Breast epithelium (tissue), 4 donors: ENCODE data around the gene GBP1. TPM values are rescaled to one million over a fixed set of nuclear protein-coding genes. Genes with fewer than 3 reads are reported as not detected.
"Not testable (repeated sequence)": the region's sequence is repeated elsewhere in the genome, so short reads cannot be mapped to it uniquely, and the experiment has no call there.

Source experiments
- DNase-seq, 2 donors: peaks; one replicate each; pipeline ENCODE4 v3.0.0-alpha.2; 2019; ENCODE audit warnings: low spot score in 2 of 2
- H3K27ac ChIP-seq, 2 donors: fragments of 200-600 bp; sonication (generic) in 1 of 2; one replicate each; pipeline ENCODE4 v1.5.1; 2016 to 2019; ENCODE audit warnings: mild to moderate bottlenecking in 1 of 2
- H3K27me3 ChIP-seq, 2 donors: fragments of 200-600 bp; sonication (generic) in 1 of 2; one replicate each; pipeline versions ENCODE4 v1.5.1 to v1.6.0; 2017 to 2019; ENCODE audit warnings: control low read depth in 1 of 2, mild to moderate bottlenecking in 1 of 2
- H3K36me3 ChIP-seq: fragments of 200-600 bp; one replicate; pipeline ENCODE4 v1.5.1; 2019
- H3K4me1 ChIP-seq, 2 donors: fragments of 200-600 bp; sonication (generic); one replicate each; pipeline ENCODE4 v1.5.1; 2016 to 2019; ENCODE audit warnings: control low read depth in 1 of 2
- H3K4me3 ChIP-seq, 3 donors: fragments of 200-600 bp; sonication (generic); 1 replicate in 2 of 3; 2 replicates in 1 of 3; pipeline ENCODE4 v1.5.1; 2016 to 2019; ENCODE audit warnings: mild to moderate bottlenecking in 3 of 3, moderate library complexity in 2 of 3
- H3K9me3 ChIP-seq, 2 donors: fragments of 200-600 bp; sonication (generic) in 1 of 2; one replicate each; pipeline ENCODE4 v1.5.1; 2016 to 2019; ENCODE audit warnings: control low read depth in 1 of 2
- CTCF ChIP-seq, 3 donors: fragments of 450-650 bp; IDR thresholded peaks; one replicate each; pipeline ENCODE4 v1.5.1; 2016 to 2017; ENCODE audit warnings: antibody characterized with exemption in 3 of 3, mild to moderate bottlenecking in 3 of 3, moderate library complexity in 3 of 3
- POLR2A ChIP-seq: fragments of 450-650 bp; IDR thresholded peaks from one replicate; pipeline ENCODE4 v1.6.1; 2016; ENCODE audit warnings: antibody characterized with exemption, mild to moderate bottlenecking, moderate library complexity
- POLR2AphosphoS5 ChIP-seq, 3 donors: sonication (generic); formaldehyde crosslinking; IDR thresholded peaks; one replicate each; pipeline ENCODE4 v1.6.1; 2017; ENCODE audit warnings: antibody characterized with exemption in 3 of 3
- intact Hi-C: fragments of 100-400 bp; cut with DNase I; formaldehyde crosslinking; loops from one replicate; pipeline ENCODE4 v1.15.1; 2023; ENCODE audit warnings: low total_unique reads
- total RNA-seq, 3 donors: library from RNA; depleted of rRNA; stranded (reverse); fragments of >200 nt; gene quantifications; one replicate each; pipeline ENCODE4 v1.1.0, GENCODE V29; 2016

GBP1 gene
- total RNA-seq, 3 donors from 2014 or later, result 8.0 to 58.0 (median 29.5) TPM

GRCh38 chr1:89060091-89060490 is 4.9 kb downstream of the GBP1 start:
- Histone ChIP-seq H3K9me3 (no peaks in the 10 kb centered on the region), H3K4me1 (no peaks in the 10 kb centered on the region), H3K27me3 (no peaks in the 10 kb centered on the region), H3K4me3 (no peak overlapping the region), H3K27ac (no peak overlapping the region), H3K36me3 (no peaks in the 10 kb centered on the region)
- intact Hi-C loops, result no loop called here
- no peak for DNase-seq
- TF ChIP-seq POLR2A, result no peak

GRCh38 chr1:89051955-89052312 is 13.1 kb downstream of the GBP1 start:
- Histone ChIP-seq H3K4me3 (no peak overlapping the region), H3K27ac (no peak overlapping the region), H3K36me3 (no peaks in the 10 kb centered on the region), H3K4me1 (no peaks in the 10 kb centered on the region), H3K27me3 (no peaks in the 10 kb centered on the region), H3K9me3 (no peaks in the 10 kb centered on the region)
- no peak for TF ChIP-seq POLR2A
- TF ChIP-seq POLR2AphosphoS5 (IDR thresholded peaks at IDR 0.05), result no peak
- TF ChIP-seq CTCF (IDR thresholded peaks at IDR 0.05), result no peak
- intact Hi-C loops, result no loop called here
- no peak for DNase-seq

- H3K36me3 ChIP-seq, result no peaks in the 10 kb centered on the region
- H3K27me3 ChIP-seq, result no peaks in the 10 kb centered on the region
- TF ChIP-seq CTCF (IDR thresholded peaks at IDR 0.05) (no peak), POLR2AphosphoS5 (IDR thresholded peaks at IDR 0.05) (no peak), POLR2A (no peak)
- H3K4me1 ChIP-seq, result no peaks in the 10 kb centered on the region
- no peak for DNase-seq
- no peak overlapping the region for H3K27ac ChIP-seq
- H3K9me3 ChIP-seq, result no peaks in the 10 kb centered on the region
- intact Hi-C loops, result no loop called here
- no peak overlapping the region for H3K4me3 ChIP-seq
Measured at GRCh38 chr1:89051300-89051954, 13.6 kb downstream of the GBP1 start.

GRCh38 chr1:89050649-89051033 is 14.4 kb downstream of the GBP1 start:
- DNase-seq, result no peak
- no peak overlapping the region for H3K27ac ChIP-seq
- no peak overlapping the region for H3K4me3 ChIP-seq
- H3K27me3 ChIP-seq, result no peaks in the 10 kb centered on the region
- intact Hi-C loops, result no loop called here
- TF ChIP-seq POLR2A (no peak), POLR2AphosphoS5 (IDR thresholded peaks at IDR 0.05) (no peak), CTCF (IDR thresholded peaks at IDR 0.05) (no peak)
- no peaks in the 10 kb centered on the region for H3K36me3 ChIP-seq
- no peaks in the 10 kb centered on the region for H3K4me1 ChIP-seq
- H3K9me3 ChIP-seq, result no peaks in the 10 kb centered on the region

GRCh38 chr1:89049901-89050648 is 14.9 kb downstream of the GBP1 start:
- DNase-seq, H3K27me3 ChIP-seq, intact Hi-C loops, H3K4me1 ChIP-seq, H3K9me3 ChIP-seq, H3K27ac ChIP-seq, H3K36me3 ChIP-seq, H3K4me3 ChIP-seq: not testable (repeated sequence)

GRCh38 chr1:89049187-89049586 is 15.8 kb downstream of the GBP1 start:
- H3K36me3 ChIP-seq, DNase-seq, H3K4me3 ChIP-seq, H3K27me3 ChIP-seq, H3K9me3 ChIP-seq, H3K27ac ChIP-seq, H3K4me1 ChIP-seq, intact Hi-C loops: not testable (repeated sequence)
